Right atrium auricular region (tissue), 2 donors: ENCODE data around the gene CABLES1. TPM values are rescaled to one million over a fixed set of nuclear protein-coding genes. Genes with fewer than 3 reads are reported as not detected.
A peak's percentile ranks its signal among the peaks of the same experiment; 100 is the strongest.

Source experiments
- DNase-seq: peaks from one replicate; pipeline ENCODE4 v3.0.0-alpha.2; 2019; ENCODE audit warnings: low spot score
- H3K27ac ChIP-seq, 2 donors: fragments of 200-600 bp; sonication (generic); 1 replicate in 1 of 2; 2 replicates in 1 of 2; pipeline ENCODE4 v1.5.1; 2016 to 2019
- H3K27me3 ChIP-seq, 2 donors: fragments of 200-600 bp; sonication (generic); one replicate each; pipeline versions ENCODE4 v1.5.1 to v1.6.0; 2017 to 2019
- H3K36me3 ChIP-seq: fragments of 200-600 bp; sonication (generic); one replicate; pipeline ENCODE4 v1.5.1; 2016
- H3K4me1 ChIP-seq, 2 donors: fragments of 200-600 bp; sonication (generic); one replicate each; pipeline versions ENCODE4 v1.5.1 to v1.6.0; 2017 to 2019
- H3K4me3 ChIP-seq, 2 donors: fragments of 200-600 bp; sonication (generic); 1 replicate in 1 of 2; 2 replicates in 1 of 2; pipeline ENCODE4 v1.5.1; 2017 to 2019; ENCODE audit warnings: mild to moderate bottlenecking in 1 of 2, moderate library complexity in 1 of 2
- H3K9me3 ChIP-seq, 2 donors: fragments of 200-600 bp; sonication (generic); one replicate each; pipeline ENCODE4 v1.5.1; 2019
- CTCF ChIP-seq, 2 donors: fragments of 200-600 bp; sonication (generic); IDR thresholded peaks; one replicate each; pipeline ENCODE4 v1.5.1; 2019; ENCODE audit warnings: antibody characterized with exemption in 2 of 2
- total RNA-seq, 2 donors: library from RNA; depleted of rRNA; stranded (reverse); fragments of >200 nt; gene quantifications; one replicate each; pipeline ENCODE4 v1.1.0, GENCODE V29; 2016

CABLES1 gene
- total RNA-seq, 2 donors from 2014 or later = 5.4 to 6.9 TPM

- no peak for DNase-seq
- H3K4me3 ChIP-seq = no peak overlapping the region
- H3K27ac ChIP-seq = no peak overlapping the region
- H3K4me1 ChIP-seq = peaks cover 0 to 3% of the 10 kb centered on the region in 2 donors
- H3K9me3 ChIP-seq = no peaks in the 10 kb centered on the region
- H3K36me3 ChIP-seq = no peaks in the 10 kb centered on the region
- TF ChIP-seq CTCF (IDR thresholded peaks at IDR 0.05) = no peak
- no peaks in the 10 kb centered on the region for H3K27me3 ChIP-seq
These were observed 5.8 kb upstream of the CABLES1 start for GRCh38 chr18:23129355-23130002.

DNA sequence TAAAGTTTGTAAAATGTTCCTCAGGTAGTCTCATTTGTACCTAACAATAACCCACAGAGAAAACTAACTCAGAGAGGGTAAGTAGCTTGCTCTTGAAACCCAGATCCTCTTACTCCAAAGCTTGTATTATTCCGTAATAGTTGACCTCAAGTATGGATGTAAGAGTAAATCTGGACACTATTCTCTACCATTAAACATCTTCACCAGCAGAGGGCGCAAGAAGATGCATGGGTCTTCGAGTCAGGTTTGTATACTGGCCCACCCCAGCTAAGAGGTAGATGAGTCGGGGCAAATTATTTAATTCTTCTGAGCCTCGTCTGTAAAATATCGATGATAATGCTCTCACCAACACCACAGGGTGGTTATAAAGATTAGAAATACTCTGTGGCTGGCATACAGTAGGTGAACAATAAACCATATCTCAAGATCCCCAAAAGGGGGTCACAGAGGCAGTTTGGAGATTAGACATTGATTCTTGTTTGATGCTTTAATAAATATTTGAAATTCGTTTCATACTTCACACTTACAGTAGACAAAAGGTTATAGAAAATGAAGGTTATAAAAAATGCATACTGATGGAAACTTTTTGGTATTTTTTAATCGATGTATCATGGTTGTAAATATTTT, 3.5 kb upstream of the CABLES1 start:
- DNase-seq = peak; percentile 76
- Histone ChIP-seq H3K4me1 (peaks cover 0 to 20% of the 10 kb centered on the region in 2 donors), H3K4me3 (no peak overlapping the region), H3K9me3 (no peaks in the 10 kb centered on the region), H3K36me3 (no peaks in the 10 kb centered on the region), H3K27me3 (peaks cover 0 to 7% of the 10 kb centered on the region in 2 donors), H3K27ac (no peak overlapping the region)
- peak; percentile 66 to 88 for TF ChIP-seq CTCF (IDR thresholded peaks at IDR 0.05)

DNA sequence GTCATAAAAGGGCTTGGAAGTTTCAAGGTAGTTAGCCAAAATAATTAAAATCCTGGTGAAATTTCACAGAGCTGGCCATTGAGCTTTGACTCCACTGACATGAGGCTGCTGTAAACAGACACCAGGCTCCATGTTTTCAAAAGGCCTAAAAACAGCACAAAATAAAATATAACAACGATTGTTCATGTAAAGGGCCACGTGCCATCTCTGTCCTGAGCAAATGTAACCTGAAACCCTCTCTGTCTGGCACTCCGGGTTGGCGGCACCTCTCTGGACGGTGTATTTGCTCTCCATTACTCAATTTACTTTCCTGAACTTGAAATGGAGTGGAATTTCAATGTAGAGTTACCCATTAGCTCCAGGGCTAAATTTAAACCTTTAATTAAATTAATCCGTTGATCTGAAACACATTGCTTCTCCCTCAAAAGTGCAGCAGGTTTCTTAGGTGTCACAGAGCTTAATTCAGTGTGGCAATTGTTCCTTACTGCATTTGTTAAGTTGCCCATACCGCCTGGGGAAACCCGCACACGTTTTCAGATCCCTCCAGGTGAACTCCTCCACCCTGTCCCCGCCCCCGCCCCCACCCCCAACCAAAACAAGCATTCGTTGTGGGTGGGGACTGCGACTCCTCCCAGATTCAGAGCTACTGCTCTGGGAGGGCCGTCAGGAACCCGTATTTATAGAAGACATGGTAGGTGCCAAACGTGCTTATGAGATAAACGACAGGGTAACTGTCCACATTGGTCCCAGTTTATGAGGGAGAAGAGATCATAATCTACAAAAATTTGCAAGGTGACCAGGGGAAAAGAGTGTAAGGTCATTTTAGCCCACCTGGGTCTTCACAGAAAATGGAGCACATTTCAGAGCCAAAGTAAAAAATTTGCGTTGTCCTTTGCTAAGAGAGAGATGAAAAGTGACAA, 1.2 kb upstream of the CABLES1 start:
- Histone ChIP-seq H3K36me3 (no peaks in the 10 kb centered on the region), H3K9me3 (no peaks in the 10 kb centered on the region), H3K4me3 (peak overlapping the region in 1 of 2 donors; percentile 63), H3K27ac (peak overlapping the region; percentile 67 to 81), H3K27me3 (peaks cover 0 to 7% of the 10 kb centered on the region in 2 donors), H3K4me1 (peaks cover 0 to 34% of the 10 kb centered on the region in 2 donors)
- TF ChIP-seq CTCF (IDR thresholded peaks at IDR 0.05) = no peak
- no peak for DNase-seq

GRCh38 chr18:23135550-23136325, 453 bp downstream of the CABLES1 start:
- DNase-seq = no peak
- H3K36me3 ChIP-seq = no peaks in the 10 kb centered on the region
- H3K4me3 ChIP-seq = peak overlapping the region; percentile 49 to 63
- H3K27me3 ChIP-seq = peaks cover 0 to 7% of the 10 kb centered on the region in 2 donors
- TF ChIP-seq CTCF (IDR thresholded peaks at IDR 0.05) = no peak
- peaks cover 0 to 36% of the 10 kb centered on the region in 2 donors for H3K4me1 ChIP-seq
- H3K27ac ChIP-seq = peak overlapping the region; percentile 80 to 82
- no peaks in the 10 kb centered on the region for H3K9me3 ChIP-seq
